SK-N-SH (cell line): ENCODE data around the gene HAGH. TPM values are rescaled to one million over a fixed set of nuclear protein-coding genes. Genes with fewer than 3 reads are reported as not detected.
"Not testable (repeated sequence)": the region's sequence is repeated elsewhere in the genome, so short reads cannot be mapped to it uniquely, and the experiment has no call there.

ENCODE experiments used
- CTCF ChIA-PET: fragments of 300-600, 350-600 bp; formaldehyde crosslinking; extraction: SDS; loops from one replicate; lab custom pipeline; 2021; lab: Yijun Ruan, JAX
- POLR2A ChIA-PET: fragments of 350-600 bp; sonication (Branson Sonifier 250); formaldehyde crosslinking; extraction: SDS; loops from one replicate; lab custom pipeline; 2020; ENCODE audit warnings: antibody characterized with exemption, inconsistent platforms; lab: Yijun Ruan, JAX
- DNase-seq: peaks from one replicate; pipeline ENCODE4 v3.0.0; 2012
- H2AFZ ChIP-seq: fragments of 200-600 bp; sonication (generic); 2 replicates; pipeline ENCODE4 v1.8.1; 2016; ENCODE audit warnings: antibody characterized with exemption, mild to moderate bottlenecking, low read depth
- H3F3A ChIP-seq: fragments of 200-600 bp; sonication (generic); replicated peaks from 2 replicates; pipeline ENCODE3; 2016; ENCODE audit warnings: antibody characterized with exemption, mild to moderate bottlenecking; ENCODE audit not compliant: insufficient read depth
- H3K27ac ChIP-seq, 2 experiments: fragments of 200-500 bp in 1 of 2; fragments of 200-600 bp in 1 of 2; sonication (Bioruptor generic) in 1 of 2; sonication (generic), shearing (Covaris generic) in 1 of 2; 2 replicates each; pipeline versions ENCODE4 v1.5.1 to v1.6.1; 2014 to 2016; ENCODE audit warnings: low read depth in 2 of 2, inconsistent platforms in 1 of 2, low read length in 1 of 2, mild to moderate bottlenecking in 1 of 2, mixed read lengths in 1 of 2
- H3K27me3 ChIP-seq: fragments of 200-600 bp; sonication (generic), shearing (Covaris generic); 2 replicates; pipeline ENCODE4 v1.6.1; 2016; ENCODE audit warnings: mixed run types; ENCODE audit not compliant: insufficient read depth
- H3K36me3 ChIP-seq, 2 experiments: fragments of 200-500 bp in 1 of 2; fragments of 200-600 bp in 1 of 2; sonication (Bioruptor generic) in 1 of 2; sonication (generic) in 1 of 2; replicated peaks in 1 of 2; 2 replicates each; pipeline versions ENCODE3 to v1.5.1; 2014 to 2016; ENCODE audit warnings: low read length in 1 of 2, mild to moderate bottlenecking in 1 of 2; ENCODE audit not compliant: insufficient read depth in 2 of 2, control insufficient read depth in 1 of 2
- H3K4me1 ChIP-seq, 2 experiments: fragments of 200-500 bp in 1 of 2; fragments of 200-600 bp in 1 of 2; sonication (Bioruptor generic) in 1 of 2; sonication (generic), shearing (Covaris generic) in 1 of 2; 2 replicates each; pipeline versions ENCODE4 v1.5.1 to v1.6.1; 2014 to 2016; ENCODE audit warnings: low read depth in 1 of 2, low read length in 1 of 2, mixed run types in 1 of 2; ENCODE audit not compliant: insufficient read depth in 2 of 2, control insufficient read depth in 1 of 2
- H3K4me2 ChIP-seq: fragments of 200-600 bp; sonication (generic), shearing (Covaris generic); 2 replicates; pipeline ENCODE4 v1.6.1; 2017; ENCODE audit warnings: mixed run types
- H3K4me3 ChIP-seq, 2 experiments: fragments of 200-500 bp in 1 of 2; fragments of 200-600 bp in 1 of 2; sonication (Bioruptor generic) in 1 of 2; sonication (generic), shearing (Covaris generic) in 1 of 2; 2 replicates each; pipeline versions ENCODE4 v1.5.1 to v1.8.1; 2014 to 2016; ENCODE audit warnings: low read depth in 2 of 2, inconsistent platforms in 1 of 2, low read length in 1 of 2, mild to moderate bottlenecking in 1 of 2, mixed read lengths in 1 of 2, moderate library complexity in 1 of 2
- H3K79me2 ChIP-seq: fragments of 200-600 bp; sonication (generic); 2 replicates; pipeline ENCODE4 v1.8.1; 2017; ENCODE audit warnings: mild to moderate bottlenecking; ENCODE audit not compliant: insufficient read depth
- H3K9ac ChIP-seq: fragments of 200-600 bp; sonication (generic); 2 replicates; pipeline ENCODE4 v1.6.1; 2017; ENCODE audit warnings: mixed run types
- H3K9me2 ChIP-seq: fragments of 200-600 bp; sonication (generic); 2 replicates; pipeline ENCODE4 v1.6.1; 2017; ENCODE audit warnings: mixed run types
- H3K9me3 ChIP-seq: fragments of 200-600 bp; sonication (generic); 2 replicates; pipeline ENCODE4 v1.6.1; 2017; ENCODE audit warnings: mixed run types, mild to moderate bottlenecking, moderate library complexity
- H4K20me1 ChIP-seq: fragments of 200-600 bp; sonication (generic); 2 replicates; pipeline ENCODE4 v1.6.1; 2017; ENCODE audit warnings: mild to moderate bottlenecking, mixed run types; ENCODE audit not compliant: insufficient read depth
- CHD2 ChIP-seq: fragments of 150-350 bp; IDR thresholded peaks from 2 replicates; pipeline ENCODE4 v1.6.1; 2018; ENCODE audit warnings: low read length; ENCODE audit not compliant: partially characterized antibody
- EZH2phosphoT487 ChIP-seq: fragments of 200-600 bp; sonication (generic); IDR thresholded peaks from 2 replicates; pipeline ENCODE4 v1.6.1; 2017; ENCODE audit warnings: low read depth, mixed run types, mild to moderate bottlenecking, antibody characterized with exemption, moderate library complexity, borderline replicate concordance
- FOSL2 ChIP-seq: IDR thresholded peaks from 2 replicates; pipeline ENCODE4 v1.4.0; 2012; ENCODE audit warnings: low read depth, mild to moderate bottlenecking, moderate library complexity, borderline replicate concordance
- GABPA ChIP-seq: IDR thresholded peaks from 2 replicates; pipeline ENCODE4 v1.4.0; 2012; ENCODE audit warnings: low read depth, mild to moderate bottlenecking
- MXI1 ChIP-seq: IDR thresholded peaks from 2 replicates; pipeline ENCODE4 v1.6.1; 2012; ENCODE audit warnings: mild to moderate bottlenecking, low read depth, low read length, improper control_type of control experiment
- NFIC ChIP-seq: IDR thresholded peaks from 2 replicates; pipeline ENCODE4 v1.4.0; 2012; ENCODE audit warnings: borderline replicate concordance
- POLR2AphosphoS5 ChIP-seq: IDR thresholded peaks from 2 replicates; pipeline ENCODE4 v1.6.1; 2012; ENCODE audit warnings: low read depth, low read length
- RAD21 ChIP-seq: IDR thresholded peaks from 2 replicates; pipeline ENCODE4 v1.6.1; 2012; ENCODE audit warnings: mild to moderate bottlenecking, low read length
- SIN3A ChIP-seq: IDR thresholded peaks from 2 replicates; pipeline ENCODE4 v1.6.1; 2012; ENCODE audit warnings: low read depth, mild to moderate bottlenecking, low read length, moderate library complexity, borderline replicate concordance
- SMC3 ChIP-seq: IDR thresholded peaks from 2 replicates; pipeline ENCODE4 v1.6.1; 2012; ENCODE audit warnings: low read depth, low read length, improper control_type of control experiment
- TAF1 ChIP-seq: IDR thresholded peaks from 2 replicates; pipeline ENCODE4 v1.6.1; 2012; ENCODE audit warnings: low read depth, mild to moderate bottlenecking, low read length, moderate library complexity, borderline replicate concordance
- YY1 ChIP-seq: IDR thresholded peaks from 2 replicates; pipeline ENCODE4 v1.4.0; 2012; ENCODE audit warnings: low read depth, mild to moderate bottlenecking
- WGBS: methylation state at CpG from one replicate; pipeline ENCODE4 v1.1.6; 2017; ENCODE audit warnings: low lambda C conversion rate; 5-methylcytosine and 5-hydroxymethylcytosine counted together
- polyA plus RNA-seq, 3 experiments: library from polyadenylated mRNA; depleted of rRNA; stranded (reverse); fragments of >200 nt; gene quantifications; 2 replicates each; pipeline ENCODE4 v1.2.3, GENCODE V29; 2012
- TF ChIP-seq, protein P1 (sequence below): IDR thresholded peaks from 2 replicates; pipeline ENCODE4 v1.4.0; 2012; ENCODE audit warnings: low read depth, borderline replicate concordance
- TF ChIP-seq, protein P2 (sequence below): fragments of 150-350 bp; IDR thresholded peaks from 2 replicates; pipeline ENCODE4 v1.6.1; 2016; ENCODE audit warnings: mild to moderate bottlenecking, low read depth, low read length
- TF ChIP-seq, protein P3 (sequence below): IDR thresholded peaks from 2 replicates; pipeline ENCODE4 v1.6.1; 2012; ENCODE audit warnings: mild to moderate bottlenecking, low read depth, low read length, moderate library complexity
- TF ChIP-seq, protein P4 (sequence below): IDR thresholded peaks from 2 replicates; pipeline ENCODE4 v1.4.0; 2012; ENCODE audit warnings: low read depth

The HAGH gene
- polyA plus RNA-seq, 1 of the 3 experiments (the other 2 are of a cell fraction), result 138 TPM

DNA sequence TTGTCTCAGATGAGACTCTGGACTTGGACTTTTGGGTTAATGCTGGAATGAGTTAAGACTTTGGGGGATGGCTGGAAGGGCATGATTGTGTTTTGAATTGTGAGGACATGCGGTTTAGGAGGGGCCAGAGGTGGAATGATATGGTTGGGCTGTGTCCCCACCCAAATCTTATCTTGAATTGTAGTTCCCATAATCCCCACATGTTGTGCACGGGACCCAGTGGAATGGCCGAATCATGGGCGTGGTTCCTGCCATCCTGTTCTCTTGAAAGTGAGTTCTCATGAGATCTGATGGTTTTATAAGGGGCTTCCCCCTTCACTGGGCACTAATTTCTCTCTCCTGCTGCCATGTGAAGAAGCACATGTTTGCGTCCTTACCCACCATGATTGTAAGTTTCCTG lies 27.4 kb downstream of the HAGH start:
- not testable (repeated sequence) for H3F3A ChIP-seq, H4K20me1 ChIP-seq
- WGBS, result 62% methylated on average over 5 of the region's 5 CpGs

DNA sequence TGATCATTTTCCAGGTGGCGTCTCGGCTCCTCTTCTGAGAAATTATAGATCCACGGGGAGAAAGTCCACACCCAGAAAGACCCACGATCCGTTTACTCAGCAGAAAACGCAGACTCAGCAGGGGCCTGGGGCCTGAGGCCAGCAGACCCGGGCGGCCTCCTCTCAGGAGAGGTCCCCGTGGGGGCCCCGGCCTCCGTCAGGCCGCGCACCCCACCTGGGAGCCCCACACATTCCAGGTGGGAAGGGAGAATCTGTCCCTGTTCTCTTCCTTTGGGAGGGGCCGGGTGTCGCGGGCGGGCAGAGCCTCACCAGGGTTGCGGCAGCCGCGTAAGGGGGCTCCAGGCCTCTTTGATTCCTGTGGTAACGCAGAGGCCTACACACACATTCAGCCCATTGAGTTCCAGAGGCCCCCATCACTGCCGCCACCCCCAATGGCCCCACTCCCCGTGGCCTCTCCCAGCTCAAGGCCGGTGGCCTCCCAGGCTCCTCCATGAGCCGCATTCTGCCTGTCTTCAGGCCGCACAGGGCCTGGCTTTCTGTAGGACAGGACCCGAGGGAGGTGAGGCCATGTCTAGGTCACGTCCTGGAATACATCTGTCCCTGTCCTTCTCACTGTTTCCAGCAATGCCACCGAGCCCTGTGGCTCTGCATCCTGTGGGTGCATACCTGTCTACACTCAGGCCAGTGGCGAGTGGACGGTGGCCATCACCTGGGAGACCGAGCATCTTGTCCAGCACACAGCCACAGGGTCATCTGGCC lies 31.5 kb downstream of the HAGH start:
- TF ChIP-seq TAF1 (no peak), POLR2AphosphoS5 (no peak), CHD2 (no peak), RAD21 (no peak), FOSL2 (no peak), YY1 (no peak), SMC3 (no peak), EZH2phosphoT487 (no peak), GABPA (no peak), NFIC (no peak), SIN3A (no peak), MXI1 (no peak)
- TF ChIP-seq, protein P1, sequence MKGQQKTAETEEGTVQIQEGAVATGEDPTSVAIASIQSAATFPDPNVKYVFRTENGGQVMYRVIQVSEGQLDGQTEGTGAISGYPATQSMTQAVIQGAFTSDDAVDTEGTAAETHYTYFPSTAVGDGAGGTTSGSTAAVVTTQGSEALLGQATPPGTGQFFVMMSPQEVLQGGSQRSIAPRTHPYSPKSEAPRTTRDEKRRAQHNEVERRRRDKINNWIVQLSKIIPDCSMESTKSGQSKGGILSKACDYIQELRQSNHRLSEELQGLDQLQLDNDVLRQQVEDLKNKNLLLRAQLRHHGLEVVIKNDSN, result no peak
- TF ChIP-seq, protein P2, sequence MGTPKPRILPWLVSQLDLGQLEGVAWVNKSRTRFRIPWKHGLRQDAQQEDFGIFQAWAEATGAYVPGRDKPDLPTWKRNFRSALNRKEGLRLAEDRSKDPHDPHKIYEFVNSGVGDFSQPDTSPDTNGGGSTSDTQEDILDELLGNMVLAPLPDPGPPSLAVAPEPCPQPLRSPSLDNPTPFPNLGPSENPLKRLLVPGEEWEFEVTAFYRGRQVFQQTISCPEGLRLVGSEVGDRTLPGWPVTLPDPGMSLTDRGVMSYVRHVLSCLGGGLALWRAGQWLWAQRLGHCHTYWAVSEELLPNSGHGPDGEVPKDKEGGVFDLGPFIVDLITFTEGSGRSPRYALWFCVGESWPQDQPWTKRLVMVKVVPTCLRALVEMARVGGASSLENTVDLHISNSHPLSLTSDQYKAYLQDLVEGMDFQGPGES, result no peak
- TF ChIP-seq, protein P3, sequence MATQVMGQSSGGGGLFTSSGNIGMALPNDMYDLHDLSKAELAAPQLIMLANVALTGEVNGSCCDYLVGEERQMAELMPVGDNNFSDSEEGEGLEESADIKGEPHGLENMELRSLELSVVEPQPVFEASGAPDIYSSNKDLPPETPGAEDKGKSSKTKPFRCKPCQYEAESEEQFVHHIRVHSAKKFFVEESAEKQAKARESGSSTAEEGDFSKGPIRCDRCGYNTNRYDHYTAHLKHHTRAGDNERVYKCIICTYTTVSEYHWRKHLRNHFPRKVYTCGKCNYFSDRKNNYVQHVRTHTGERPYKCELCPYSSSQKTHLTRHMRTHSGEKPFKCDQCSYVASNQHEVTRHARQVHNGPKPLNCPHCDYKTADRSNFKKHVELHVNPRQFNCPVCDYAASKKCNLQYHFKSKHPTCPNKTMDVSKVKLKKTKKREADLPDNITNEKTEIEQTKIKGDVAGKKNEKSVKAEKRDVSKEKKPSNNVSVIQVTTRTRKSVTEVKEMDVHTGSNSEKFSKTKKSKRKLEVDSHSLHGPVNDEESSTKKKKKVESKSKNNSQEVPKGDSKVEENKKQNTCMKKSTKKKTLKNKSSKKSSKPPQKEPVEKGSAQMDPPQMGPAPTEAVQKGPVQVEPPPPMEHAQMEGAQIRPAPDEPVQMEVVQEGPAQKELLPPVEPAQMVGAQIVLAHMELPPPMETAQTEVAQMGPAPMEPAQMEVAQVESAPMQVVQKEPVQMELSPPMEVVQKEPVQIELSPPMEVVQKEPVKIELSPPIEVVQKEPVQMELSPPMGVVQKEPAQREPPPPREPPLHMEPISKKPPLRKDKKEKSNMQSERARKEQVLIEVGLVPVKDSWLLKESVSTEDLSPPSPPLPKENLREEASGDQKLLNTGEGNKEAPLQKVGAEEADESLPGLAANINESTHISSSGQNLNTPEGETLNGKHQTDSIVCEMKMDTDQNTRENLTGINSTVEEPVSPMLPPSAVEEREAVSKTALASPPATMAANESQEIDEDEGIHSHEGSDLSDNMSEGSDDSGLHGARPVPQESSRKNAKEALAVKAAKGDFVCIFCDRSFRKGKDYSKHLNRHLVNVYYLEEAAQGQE, result no peak
- TF ChIP-seq, protein P4, sequence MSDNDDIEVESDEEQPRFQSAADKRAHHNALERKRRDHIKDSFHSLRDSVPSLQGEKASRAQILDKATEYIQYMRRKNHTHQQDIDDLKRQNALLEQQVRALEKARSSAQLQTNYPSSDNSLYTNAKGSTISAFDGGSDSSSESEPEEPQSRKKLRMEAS, result no peak
- TF ChIP-seq, all 33 proteins: peak for 0
- CTCF ChIA-PET, result interaction anchor here (1.1 kb wide), 1 partner anchor 134 kb away, joined by 3 read pairs; no protein-coding TSS in a partner anchor
- Histone ChIP-seq H3K9ac (no peak overlapping the region), H3K36me3 (peaks cover 0 to 12% of the 10 kb centered on the region in 2 experiments), H3K9me3 (no peaks in the 10 kb centered on the region), H3F3A (no peaks in the 10 kb centered on the region), H3K9me2 (no peaks in the 10 kb centered on the region), H2AFZ (no peak overlapping the region), H3K27ac (no peak overlapping the region), H3K4me3 (no peak overlapping the region), H3K4me2 (no peak overlapping the region), H3K4me1 (no peaks in the 10 kb centered on the region; a peak in 1 of 4 replicates), H3K79me2 (no peaks in the 10 kb centered on the region), H4K20me1 (no peaks in the 10 kb centered on the region), H3K27me3 (no peaks in the 10 kb centered on the region)
- POLR2A ChIA-PET, result interaction anchor here (0.7 kb wide), 1 partner anchor 50 kb away, joined by 3 read pairs; no protein-coding TSS in a partner anchor
- 88% methylated on average over 18 of the region's 32 CpGs for WGBS
- DNase-seq, result no peak

More for the DNA sequence above, 27.4 kb downstream of the HAGH start:
- H3K36me3 ChIP-seq, H2AFZ ChIP-seq, DNase-seq, POLR2A ChIA-PET, H3K79me2 ChIP-seq, H3K27me3 ChIP-seq, H3K9me2 ChIP-seq, H3K4me1 ChIP-seq, H3K27ac ChIP-seq, H3K4me2 ChIP-seq, H3K9ac ChIP-seq, CTCF ChIA-PET, H3K4me3 ChIP-seq, H3K9me3 ChIP-seq: not testable (repeated sequence)
